ENCODE data around the gene MECR.

MECR gene

DNA sequence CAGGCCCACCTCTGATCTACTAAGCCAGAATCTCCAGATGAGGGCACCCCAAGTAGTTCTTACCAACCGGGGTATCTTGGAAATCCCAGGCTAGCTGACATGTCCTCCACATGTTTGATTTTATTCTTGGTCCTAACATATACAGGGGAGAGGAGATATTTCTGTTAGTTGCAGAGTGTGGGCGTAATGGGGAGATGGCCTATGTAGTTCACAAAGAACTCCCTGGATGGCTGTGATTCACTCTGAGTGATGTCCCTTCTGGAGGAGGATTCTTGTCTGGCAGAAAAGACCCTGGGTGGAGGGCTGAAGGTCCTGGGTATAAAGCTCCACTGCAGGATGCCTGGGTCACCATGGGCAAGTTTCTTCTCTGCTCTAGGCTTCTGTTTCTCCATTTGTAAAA is 13.1 kb downstream of the MECR start:
- no peak for DNase-seq
- intact Hi-C loops (cut with DNase I): no loop called here

DNA sequence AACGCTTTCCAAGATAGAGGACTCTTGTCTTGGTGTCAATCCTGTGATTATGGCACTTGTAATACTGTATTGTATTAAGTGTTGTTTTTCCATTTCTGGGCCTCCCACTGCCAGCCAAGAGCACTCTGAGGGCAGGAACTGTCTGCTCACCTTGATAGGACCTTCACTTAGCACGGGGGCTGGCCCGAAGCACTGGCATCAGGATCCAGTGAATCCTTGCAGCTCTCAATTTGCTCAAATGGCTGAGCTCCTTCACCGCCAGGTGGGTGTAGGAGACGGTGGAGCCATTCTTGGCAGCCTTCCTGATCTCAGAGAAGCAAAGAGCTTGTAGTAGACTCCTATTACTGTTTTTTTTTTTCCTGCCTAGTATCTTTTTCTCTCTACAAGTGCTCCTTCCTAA is 17.7 kb downstream of the MECR start:
- DNase-seq: peak; percentile 27 to 92 (median 68)
- intact Hi-C loops (cut with DNase I): no loop called here

- intact Hi-C loops (cut with DNase I): no loop called here
- no peak for DNase-seq
Observed at GRCh38 chr1:29211086-29212030, 19.4 kb downstream of the MECR start.

- no peak for DNase-seq
- intact Hi-C loops (cut with DNase I): no loop called here
Observed at GRCh38 chr1:29210278-29211085, 20.3 kb downstream of the MECR start.

DNA sequence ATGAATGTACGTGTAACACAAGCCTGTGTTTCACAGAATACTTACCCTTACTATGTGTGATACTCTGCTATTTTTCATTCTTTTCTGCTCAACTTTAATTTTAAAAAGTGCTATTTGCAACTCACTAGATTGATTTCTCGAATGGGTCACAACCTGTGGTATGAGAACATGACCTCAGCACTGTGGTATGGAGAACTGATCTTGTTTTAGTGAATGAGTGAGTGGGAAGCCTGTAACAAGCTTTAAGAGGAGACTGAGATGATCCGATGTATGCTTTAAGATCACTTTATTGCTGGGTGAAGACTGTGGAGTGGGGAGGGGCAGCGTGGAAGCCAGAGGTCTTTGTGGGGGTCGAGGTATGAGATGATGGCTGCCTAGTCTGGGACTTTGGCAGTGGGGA is 21.6 kb downstream of the MECR start:
- intact Hi-C loops (cut with DNase I): no loop called here
- DNase-seq: no peak

DNA sequence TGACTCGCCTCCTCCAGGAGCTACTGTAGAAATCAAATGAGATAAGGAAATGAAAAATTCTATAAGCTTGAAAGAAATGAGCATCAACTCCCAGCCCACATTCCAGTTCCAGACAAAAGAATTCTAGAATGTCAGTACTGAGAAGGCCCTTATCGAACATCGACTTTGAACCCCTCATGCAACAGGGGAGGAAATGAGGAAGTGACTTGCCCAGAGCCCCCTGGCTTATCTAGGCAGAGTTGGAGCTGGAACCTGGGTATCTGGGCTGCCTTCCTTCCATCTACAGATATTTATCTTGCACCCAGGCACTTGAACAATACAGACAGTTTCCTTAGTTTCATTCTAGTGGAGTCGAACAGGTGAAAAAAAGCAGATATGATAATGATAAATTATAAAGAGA is 22.3 kb downstream of the MECR start:
- no peak for DNase-seq
- intact Hi-C loops (cut with DNase I): no loop called here

DNA sequence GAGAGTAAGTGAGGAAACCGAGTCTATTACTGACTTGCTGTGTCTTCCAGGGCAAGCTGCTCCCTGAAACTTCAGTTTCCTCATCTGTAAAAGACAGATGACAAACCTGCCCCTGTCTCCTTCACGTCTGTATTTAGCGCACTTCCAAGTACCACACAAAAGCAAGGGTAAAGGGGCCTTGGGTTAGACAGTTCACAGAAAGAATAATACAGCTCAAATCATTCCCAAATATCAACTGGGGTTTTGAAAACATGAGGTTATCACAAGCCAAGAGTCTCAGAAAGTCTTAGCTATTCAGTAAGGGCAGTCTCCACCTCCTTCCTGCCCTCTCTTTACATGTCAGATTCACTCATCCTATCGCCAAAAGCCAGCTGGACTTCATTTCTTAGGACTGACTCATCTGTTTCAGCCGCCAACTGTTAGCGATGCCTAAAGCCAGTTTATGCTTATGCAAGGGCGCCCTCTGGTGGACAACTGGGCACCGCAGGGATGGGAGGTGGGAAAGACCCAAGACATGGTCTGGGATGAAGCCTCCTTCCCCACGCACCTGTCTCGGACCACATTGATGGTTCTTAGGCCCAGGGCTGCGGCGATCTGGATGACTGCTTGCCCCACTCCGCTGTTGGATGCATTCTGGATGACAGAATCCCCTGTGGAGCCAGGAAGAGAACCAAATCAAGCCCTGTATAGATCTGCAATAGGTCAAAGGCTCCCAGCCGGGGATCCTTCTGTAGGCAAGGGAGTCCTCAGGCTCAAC is 28.0 kb downstream of the MECR start:
- DNase-seq: peak; percentile 76 to 99 (median 94)
- intact Hi-C loops (cut with DNase I): loop anchor here (2.0 kb wide), 1 partner anchor 320 kb away; no protein-coding TSS in a partner anchor

- intact Hi-C loops (cut with DNase I): loop anchor here (2.0 kb wide), 1 partner anchor 319 kb away; no protein-coding TSS in a partner anchor
- DNase-seq: no peak
Observed at GRCh38 chr1:29202053-29202452, 28.7 kb downstream of the MECR start.

- intact Hi-C loops (cut with DNase I): loop anchor here (2.0 kb wide), 1 partner anchor 319 kb away; no protein-coding TSS in a partner anchor
- DNase-seq: no peak
Observed at GRCh38 chr1:29201595-29202051, 29.1 kb downstream of the MECR start.

- intact Hi-C loops (cut with DNase I): no loop called here
- DNase-seq: no peak
Observed at GRCh38 chr1:29200906-29201594, 29.7 kb downstream of the MECR start.

- intact Hi-C loops (cut with DNase I): no loop called here
Observed at GRCh38 chr1:29197993-29198392, 32.7 kb downstream of the MECR start.

DNA sequence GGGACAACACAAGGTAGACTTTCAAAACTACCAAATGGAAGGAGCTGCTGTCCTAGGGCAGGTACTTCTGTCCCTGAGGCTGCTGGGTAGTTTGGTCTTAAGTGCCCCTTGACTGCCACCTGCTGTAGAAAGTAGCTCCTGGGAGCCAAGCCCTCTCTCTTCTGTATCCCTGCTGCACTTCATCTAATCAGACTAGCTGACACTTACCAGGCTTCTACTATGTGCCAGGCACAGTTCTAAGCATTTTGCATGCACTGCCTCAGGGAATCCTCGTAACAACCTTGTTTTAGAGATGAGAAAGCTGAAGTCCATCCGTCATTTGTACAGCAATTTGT is 33.2 kb downstream of the MECR start:
- intact Hi-C loops (cut with DNase I): no loop called here
- DNase-seq: peak in 5 of 42 donors; percentile 10 to 24 (median 14)

More at GRCh38 chr1:29197993-29198392, 32.7 kb downstream of the MECR start:
- no peak for DNase-seq

GRCh38 chr1:29196863-29197589 is 33.7 kb downstream of the MECR start:
- intact Hi-C loops (cut with DNase I): no loop called here
- peak in 21 of 42 donors; percentile 13 to 68 (median 34) for DNase-seq

GRCh38 chr1:29195881-29196291 is 34.8 kb downstream of the MECR start:
- DNase-seq: peak in 1 of 42 donors; percentile 13

DNA sequence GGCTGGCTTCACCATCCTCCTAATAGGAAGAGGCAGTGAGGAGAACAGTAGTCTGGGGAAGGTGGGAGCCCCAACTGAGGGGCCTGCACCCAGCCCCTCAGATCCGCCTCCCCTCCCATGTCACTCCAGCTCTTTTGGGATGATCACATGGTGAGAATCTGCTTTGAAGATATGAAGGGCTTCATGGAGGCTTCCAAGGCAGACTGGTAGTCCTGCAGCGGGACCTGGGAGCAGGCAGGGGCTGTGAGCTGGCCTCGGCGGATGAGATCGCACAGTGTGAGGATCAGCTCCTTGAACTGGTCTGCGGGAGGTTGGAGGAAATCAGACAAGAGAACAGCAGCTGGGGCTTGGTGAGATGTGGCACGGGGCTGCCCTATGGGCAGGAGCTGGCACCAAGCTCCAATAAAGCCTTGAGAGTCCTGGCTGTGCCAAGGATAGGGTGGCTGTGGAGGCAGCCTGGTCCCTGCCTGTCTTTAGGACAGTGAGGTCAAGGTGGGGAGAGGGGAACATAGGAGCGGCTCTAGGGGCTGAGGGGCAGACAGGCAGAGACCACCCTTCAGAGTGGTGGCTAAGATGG is 36.8 kb downstream of the MECR start:
- intact Hi-C loops (cut with DNase I): no loop called here
- no peak for DNase-seq

More at GRCh38 chr1:29195881-29196291, 34.8 kb downstream of the MECR start:
- intact Hi-C loops (cut with DNase I): no loop called here

DNA sequence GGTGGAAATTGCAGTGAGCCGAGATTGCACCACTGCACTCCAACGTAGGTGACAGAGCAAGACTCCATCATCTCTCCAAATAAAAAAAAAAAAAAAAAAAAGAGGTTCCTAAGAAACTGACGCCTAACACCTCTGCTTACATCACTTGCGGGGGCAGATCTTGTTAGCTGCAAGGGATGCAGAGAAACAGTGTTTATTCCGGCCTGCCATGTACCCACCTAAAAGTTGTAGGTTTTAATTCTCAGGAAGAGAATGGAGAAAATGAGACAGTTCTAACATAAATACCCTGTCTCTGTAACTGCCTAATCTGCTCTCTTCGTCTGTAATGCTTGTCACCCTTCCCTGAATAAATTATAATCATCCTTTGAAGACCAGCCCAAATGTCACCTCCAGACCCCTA is 40.0 kb downstream of the MECR start:
- no peak for DNase-seq
- intact Hi-C loops (cut with DNase I): no loop called here

GRCh38 chr1:29186707-29187106 is 44.0 kb downstream of the MECR start:
- DNase-seq: peak in 2 of 42 donors; percentile 0 to 1
- intact Hi-C loops (cut with DNase I): no loop called here
